NCI-H187 treated with DMSO at 0.1 percent for 48 hours (cell line): ENCODE results near the gene COQ2.
A peak's percentile ranks its signal among the peaks of the same experiment; 100 is the strongest.
"Not testable (repeated sequence)": the region's sequence is repeated elsewhere in the genome, so short reads cannot be mapped to it uniquely, and the experiment has no call there.

Experiments used
- DNase-seq: peaks from one replicate; lab custom pipeline; 2025; lab: John Stamatoyannopoulos, UW

Gene COQ2

GRCh38 chr4:83283181-83283580 is 1.4 kb downstream of the COQ2 start:
- DNase-seq, result no peak

DNA sequence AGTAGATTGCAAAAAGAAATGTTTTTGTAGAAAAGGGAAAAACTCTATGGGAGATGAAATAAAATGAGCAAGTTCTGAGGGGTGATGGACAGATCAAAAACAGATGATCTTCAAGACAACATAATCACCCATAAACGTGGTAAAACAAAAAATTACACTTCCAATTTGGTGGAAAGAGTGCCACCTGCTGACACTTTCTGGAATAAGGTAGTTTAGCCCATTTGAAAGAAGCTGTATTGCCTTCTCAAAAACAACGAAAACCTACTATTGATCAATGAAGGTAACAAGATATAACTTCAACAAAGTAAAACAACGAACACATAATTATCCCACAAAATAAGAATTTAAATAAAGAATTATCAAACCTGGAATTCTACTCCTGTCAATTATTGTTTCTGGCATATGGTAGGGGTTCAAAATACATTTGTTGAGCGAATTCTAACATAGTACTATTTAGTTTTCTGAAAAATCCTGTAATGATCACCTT is 2.5 kb downstream of the COQ2 start:
- DNase-seq, result no peak

DNA sequence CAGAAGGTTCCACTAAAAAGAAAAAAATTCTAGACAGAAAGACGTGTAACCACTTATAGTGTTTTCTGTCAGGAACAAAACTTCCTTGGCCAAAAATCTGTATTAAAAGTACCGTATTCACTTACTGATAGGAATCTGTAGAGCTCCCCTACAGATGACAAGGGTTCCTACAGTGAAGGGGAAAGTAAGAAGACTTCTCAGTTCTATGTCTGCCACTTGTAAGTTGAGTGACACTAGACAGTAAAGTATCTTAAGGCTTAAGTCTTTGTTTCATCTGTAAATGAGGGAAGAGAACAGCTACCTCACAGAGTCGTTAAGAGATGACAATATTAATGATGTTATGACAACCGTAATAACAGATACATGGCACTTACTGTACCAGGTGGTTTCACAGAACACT is 3.3 kb downstream of the COQ2 start:
- no peak for DNase-seq

DNA sequence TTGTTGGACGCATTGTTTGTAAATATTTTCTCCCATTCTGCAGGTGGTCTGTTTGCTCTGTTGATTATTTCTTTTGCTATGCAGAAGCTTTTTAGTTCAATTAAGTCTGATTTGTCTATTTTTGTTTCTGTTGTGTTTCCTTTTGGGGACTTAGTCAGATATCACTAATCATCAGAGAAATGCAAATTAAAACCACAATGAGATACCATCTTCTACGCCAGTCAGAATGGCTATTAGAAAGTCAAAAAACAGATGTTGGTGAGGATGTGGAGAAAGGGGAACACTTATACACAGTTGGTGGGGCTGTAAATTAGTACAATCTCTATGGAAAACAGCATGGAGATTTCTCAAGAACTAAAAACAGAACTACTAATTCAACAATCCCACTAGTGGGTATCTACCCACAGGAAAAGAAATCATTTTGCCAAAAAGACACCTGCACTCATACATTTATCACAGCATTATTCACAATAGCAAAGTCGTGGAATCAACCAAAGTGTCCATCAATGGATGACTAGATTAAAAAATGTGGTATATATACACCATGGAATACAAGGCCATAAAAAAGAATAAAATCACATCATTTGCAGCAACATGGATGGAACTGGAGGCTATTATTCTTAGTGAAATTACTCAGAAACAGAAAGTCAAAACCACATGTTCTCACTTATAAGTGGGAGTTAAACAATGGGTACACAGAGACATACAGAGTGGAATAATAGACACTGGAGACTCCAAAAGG is 8.1 kb downstream of the COQ2 start:
- no peak for DNase-seq

DNA sequence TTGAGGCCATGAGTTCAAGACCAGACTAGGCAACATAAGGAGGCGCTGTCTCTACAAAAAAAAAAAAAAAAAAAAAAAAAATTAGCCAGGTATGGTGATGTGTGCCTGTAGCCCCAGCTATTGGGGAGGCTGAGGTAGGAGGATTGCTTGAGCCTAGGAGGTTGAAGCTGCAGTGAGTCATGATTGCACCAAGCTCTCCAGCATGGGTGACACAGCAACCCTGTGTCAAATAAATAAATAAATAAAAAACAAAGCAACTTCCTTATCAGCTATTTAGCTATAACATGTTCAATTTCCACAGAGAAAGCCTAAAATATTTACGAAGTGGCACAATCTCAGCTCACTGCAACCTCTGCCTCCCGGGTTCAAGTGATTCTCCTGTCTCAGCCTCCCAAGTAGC is 10.7 kb downstream of the COQ2 start:
- DNase-seq, result not testable (repeated sequence)

DNA sequence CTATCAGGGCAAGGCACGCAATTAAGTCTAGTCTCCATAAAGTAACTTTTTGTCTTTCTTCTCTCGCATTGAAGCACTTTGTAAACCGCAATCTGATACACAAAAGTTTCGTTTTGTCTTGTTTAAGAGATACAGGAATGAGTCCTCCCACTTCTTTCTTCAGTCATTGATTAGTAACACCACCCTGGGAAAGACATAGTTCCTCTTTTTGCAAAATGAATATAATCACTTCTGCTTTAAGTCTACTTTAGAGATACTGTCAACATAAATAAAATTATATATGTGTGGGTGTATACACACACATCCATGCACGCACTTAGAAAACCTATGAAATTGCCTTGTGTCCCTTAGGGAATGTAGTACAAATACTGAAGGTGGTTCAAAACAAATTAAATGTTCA is 11.7 kb downstream of the COQ2 start:
- DNase-seq, result no peak

- no peak for DNase-seq
Measured at GRCh38 chr4:83269256-83269655, 15.3 kb downstream of the COQ2 start.

DNA sequence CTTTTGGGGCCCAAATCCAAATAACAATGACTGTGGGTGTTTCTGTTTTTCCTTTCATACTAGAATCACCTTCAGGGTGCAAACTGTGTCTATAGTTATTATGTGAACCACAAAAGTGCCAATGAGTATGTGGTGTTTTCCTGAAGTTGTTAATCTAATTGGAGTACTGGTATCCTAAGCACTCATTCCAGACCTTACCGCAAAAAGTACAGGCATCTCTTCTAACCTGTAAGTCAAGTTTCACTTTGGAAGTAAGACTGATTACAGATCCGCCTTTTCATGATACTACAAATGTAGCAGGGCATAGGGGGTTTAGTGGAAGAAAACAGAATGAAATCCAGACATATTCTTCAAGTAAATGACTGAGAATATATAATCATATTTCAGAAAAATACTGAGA is 16.1 kb downstream of the COQ2 start:
- no peak for DNase-seq

DNA sequence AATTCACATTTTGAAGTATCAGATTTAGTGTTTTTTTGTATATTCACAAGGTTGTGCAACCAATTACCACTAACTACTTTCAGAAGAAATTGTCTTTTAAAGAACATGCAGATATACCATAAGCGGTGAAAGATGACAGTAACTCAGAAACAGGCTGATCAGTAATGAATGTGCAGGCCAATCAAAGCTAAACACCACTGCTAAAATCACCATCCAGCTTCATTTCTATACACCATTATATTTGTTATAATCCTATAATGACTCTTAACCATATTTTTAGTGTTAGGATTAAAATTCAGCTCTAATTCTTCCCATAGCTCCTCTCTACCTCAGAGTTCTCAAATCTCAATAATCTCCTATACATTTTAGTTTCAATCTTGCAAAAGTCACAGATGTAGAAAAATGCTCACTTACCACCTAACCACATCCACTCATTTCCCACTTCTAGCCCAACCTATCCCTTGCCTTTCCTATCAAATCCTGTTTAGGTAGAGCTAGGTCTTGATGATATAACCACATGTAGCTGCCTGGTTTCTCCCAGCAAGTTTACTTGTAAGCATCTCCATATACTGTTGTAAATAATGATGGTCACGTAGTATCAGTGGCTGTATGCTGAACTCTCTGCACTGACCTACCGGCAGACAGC is 16.6 kb downstream of the COQ2 start:
- DNase-seq, result no peak

DNA sequence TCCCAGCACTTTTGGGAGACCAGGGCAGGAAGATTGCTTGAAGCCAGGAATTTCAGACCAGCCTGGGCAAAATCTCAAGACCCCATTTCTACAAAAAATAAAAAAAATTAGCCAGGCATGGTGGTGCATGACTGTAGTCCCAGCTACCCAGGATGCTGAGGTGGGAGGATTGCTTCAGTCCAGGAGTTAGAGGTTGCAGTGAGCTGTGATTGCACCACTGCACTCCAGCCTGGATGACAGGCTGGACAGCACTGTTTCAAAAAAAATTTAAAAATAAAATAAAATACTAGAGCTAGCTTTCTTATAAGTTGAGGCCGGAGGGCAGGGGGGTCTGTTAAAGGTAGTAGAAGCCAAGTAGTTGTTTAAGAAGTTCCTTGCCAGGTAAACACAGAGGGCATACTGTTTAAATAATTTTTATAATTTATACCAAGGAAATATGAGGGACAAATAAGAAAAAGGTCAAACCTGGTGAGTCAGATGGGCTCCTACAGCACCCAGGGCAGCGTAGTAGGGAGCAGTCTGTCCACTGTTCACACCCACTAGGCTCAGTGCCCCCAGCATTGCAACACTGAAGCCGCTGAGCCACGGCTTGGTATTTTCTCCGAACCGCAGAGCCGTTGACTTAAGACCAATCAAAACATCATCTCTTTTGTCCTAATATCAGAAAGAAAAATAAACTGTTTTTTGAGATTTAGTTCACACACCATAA is 17.3 kb downstream of the COQ2 start:
- DNase-seq, result no peak

GRCh38 chr4:83266689-83267088 is 17.9 kb downstream of the COQ2 start:
- DNase-seq, result no peak

- DNase-seq, result no peak
Measured at GRCh38 chr4:83263106-83263505, 21.5 kb downstream of the COQ2 start.

GRCh38 chr4:83262682-83263081 is 21.9 kb downstream of the COQ2 start:
- no peak for DNase-seq

- DNase-seq, result no peak
Measured at GRCh38 chr4:83261307-83261706, 23.3 kb downstream of the COQ2 start.

DNA sequence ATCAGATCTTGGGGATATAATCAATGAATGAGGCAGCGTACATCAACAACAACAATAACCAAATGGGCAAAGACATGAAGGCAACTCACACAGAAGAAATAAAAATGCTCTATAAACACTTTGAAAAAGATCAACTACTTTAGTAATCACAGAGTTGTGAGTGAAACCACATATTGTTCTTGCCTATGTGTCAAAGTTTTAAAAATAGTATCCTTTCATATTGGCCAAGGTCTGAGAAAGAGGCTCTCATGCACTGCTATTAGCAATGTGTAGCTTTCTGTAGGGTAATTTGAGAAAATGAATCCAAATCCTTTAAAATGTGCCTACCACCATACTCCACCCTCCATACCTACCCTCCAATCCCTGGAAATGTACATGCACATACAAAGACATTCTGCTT is 25.0 kb downstream of the COQ2 start:
- no peak for DNase-seq

GRCh38 chr4:83258461-83258860 is 26.1 kb downstream of the COQ2 start:
- DNase-seq, result no peak

DNA sequence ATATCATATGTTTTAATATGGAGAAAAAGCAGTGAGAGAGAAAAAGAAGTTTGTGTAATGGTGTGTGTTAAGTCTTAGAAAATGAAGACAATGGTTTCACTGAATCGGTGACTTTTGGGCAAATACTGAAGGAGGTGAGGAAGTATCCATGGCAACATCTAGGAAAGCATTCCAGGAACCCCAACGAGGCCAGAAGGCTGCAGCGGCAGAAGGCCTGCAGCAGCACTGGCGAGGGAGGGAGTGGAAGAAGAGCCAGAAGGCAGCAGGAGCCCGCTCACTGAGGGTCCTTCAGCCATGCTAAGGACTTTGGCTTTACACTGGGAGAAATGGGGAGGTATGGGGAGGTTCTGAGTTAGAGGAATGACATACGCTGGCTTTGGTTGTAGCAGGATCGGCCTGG is 26.8 kb downstream of the COQ2 start:
- no peak for DNase-seq

- no peak for DNase-seq
Measured at GRCh38 chr4:83255584-83255983, 29.0 kb downstream of the COQ2 start.

GRCh38 chr4:83252782-83253405 is 31.7 kb downstream of the COQ2 start:
- DNase-seq, result peak; percentile 49

DNA sequence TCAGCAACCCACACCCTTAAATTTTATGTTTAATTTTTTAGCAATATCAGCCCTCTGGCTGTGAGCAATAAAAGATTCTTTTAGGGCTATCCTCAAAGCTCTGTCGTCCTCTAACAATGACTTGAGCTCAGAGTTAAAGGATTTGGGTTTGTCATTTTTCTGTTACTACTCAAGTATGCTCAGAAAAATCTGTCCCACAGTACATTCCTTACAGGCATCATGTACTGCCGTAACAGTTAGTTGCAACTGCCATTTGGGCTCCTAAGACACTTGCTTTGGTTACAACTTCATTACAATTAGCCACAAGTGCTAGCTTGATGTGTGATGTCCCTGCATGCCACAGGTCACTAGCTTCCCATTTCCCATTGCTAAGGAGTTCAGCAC is 33.2 kb downstream of the COQ2 start:
- DNase-seq, result no peak

DNA sequence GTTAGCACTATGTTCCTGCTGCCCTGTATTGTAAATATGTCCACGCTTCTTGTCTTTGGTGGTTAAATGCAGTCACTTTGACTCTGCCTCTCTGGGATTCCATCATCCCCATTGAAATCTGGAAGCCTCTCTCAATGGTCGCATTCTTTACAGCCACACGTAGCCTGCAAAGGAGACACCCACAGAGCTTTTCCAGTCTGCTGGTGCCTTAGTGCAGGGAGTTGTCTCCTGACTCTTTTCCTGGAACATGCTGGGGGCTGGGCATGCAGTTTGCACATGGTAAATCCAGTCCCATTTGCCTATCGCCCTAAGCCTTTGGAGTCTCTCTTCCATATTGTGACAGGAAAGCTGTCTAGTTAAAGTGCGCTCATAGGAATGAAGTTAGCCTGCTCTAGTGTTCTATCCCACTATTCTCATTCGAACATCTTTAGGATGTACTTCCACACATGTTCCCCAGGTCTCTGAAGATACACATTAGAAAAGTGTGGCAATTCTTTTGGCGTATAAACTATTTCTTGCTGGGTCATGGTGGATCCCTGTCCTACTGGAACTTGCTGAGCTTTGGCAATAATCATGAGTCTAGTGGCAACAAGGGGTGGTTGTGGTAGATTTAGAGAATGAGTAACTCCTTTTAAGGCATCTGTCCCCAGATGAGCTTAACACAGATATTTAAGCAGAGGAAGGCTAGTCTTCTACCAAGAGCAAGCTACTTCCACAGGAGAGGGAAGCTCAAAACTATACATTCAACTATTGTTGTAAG is 33.7 kb downstream of the COQ2 start:
- DNase-seq, result no peak

- DNase-seq, result no peak
Measured at GRCh38 chr4:83248486-83248885, 36.1 kb downstream of the COQ2 start.
